Measurements from ENCODE around the gene DGUOK. TPM values are rescaled to one million over a fixed set of nuclear protein-coding genes. Genes with fewer than 3 reads are reported as not detected.

Gene DGUOK
- total RNA-seq, 2 experiments from 2014 or later: 96.4 to 103 TPM

DNA sequence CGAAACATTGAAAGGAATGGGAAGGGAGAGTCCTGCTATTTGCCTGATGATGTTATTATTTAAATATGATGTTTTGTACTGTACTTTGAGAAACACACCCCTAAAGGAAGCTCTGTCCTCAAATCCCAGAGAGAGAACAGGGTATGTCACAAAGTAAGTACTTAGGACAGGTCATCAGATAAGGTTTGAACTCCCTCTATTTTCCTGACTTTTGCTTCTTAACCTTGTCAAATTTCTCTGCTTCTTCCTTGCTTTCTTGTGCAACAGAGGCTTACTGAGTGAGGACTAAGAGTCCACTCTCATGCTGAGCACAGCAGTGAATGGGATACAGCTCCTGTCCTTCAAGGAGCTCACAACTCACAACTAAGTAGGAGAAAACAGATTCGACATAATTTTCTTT, 3.7 kb downstream of the DGUOK start:
- Mint-ChIP-seq H3K9me3 (no peaks in the 10 kb centered on the region), H3K36me3 (ENCODE audit: low read depth) (peaks cover 49% of the 10 kb centered on the region), H3K4me3 (no peak overlapping the region), H3K27me3 (no peaks in the 10 kb centered on the region), H3K4me1 (ENCODE audit: low read depth) (peaks cover 72% of the 10 kb centered on the region), H3K27ac (no peak overlapping the region)
- TF ChIP-seq, protein P1, sequence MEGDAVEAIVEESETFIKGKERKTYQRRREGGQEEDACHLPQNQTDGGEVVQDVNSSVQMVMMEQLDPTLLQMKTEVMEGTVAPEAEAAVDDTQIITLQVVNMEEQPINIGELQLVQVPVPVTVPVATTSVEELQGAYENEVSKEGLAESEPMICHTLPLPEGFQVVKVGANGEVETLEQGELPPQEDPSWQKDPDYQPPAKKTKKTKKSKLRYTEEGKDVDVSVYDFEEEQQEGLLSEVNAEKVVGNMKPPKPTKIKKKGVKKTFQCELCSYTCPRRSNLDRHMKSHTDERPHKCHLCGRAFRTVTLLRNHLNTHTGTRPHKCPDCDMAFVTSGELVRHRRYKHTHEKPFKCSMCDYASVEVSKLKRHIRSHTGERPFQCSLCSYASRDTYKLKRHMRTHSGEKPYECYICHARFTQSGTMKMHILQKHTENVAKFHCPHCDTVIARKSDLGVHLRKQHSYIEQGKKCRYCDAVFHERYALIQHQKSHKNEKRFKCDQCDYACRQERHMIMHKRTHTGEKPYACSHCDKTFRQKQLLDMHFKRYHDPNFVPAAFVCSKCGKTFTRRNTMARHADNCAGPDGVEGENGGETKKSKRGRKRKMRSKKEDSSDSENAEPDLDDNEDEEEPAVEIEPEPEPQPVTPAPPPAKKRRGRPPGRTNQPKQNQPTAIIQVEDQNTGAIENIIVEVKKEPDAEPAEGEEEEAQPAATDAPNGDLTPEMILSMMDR (IDR thresholded peaks at IDR 0.05): no peak
- ChIA-PET CTCF (interaction anchor here (1.2 to 3.0 kb wide), 4 partner anchors 34 to 71 kb away, joined by 3 to 9 read pairs (median 4); no protein-coding TSS in a partner anchor), POLR2A (interaction anchor here (1.2 to 1.3 kb wide), 3 partner anchors 54 to 65 kb away, joined by 3 to 5 read pairs (median 3); partner anchors contain the start of gene TET3)
- intact Hi-C loops (cut with micrococcal nuclease): no loop called here
- ATAC-seq (no peak), DNase-seq (no peak)

DNA sequence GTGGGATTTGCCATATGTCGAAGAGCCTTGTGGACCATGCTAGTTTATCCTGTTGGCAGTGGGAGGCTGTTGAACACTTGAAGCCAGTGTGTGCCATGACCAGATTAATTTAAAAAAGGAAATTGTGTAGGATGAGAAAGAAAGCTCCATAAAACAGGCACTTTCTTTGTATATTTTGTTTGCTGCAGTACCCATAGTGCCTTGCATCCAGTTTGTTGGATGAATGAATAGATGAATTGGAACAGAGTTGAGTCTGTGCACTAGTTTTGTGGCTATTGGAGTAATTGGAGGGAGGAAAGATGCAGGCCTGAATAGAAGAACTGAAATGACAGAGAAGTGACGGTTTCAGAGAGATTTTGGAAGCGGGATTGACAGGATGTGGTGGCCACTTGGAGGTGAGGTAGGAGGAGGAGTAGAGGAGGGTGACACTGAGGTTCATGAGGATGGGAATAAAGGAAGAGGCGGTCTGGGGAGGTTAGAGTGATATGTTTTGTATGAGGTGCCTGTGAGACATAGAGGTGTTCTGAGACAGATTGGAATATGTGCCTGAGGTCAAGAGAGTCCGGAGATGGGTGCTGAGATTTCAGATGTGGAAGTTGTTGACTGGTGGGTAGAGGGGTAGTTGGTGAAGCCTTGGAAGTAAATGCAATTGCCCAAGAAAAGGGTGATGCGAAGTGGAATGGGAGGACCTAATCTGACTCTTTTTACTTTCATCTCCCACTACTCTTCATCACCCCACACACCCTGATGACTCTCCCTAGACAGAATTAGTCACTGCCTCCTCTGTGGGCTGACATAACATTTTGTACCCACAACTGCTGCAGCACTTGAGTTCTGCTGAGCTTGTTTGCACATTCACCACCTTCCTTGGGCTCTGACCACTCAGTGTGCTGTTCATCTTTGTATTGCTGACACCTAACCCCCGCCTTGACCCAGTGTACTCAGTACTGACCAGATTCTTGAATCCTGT, 5.1 kb downstream of the DGUOK start:
- intact Hi-C loops (cut with micrococcal nuclease): no loop called here
- ChIA-PET CTCF (interaction anchor here (1.2 to 3.0 kb wide), 5 partner anchors 56 to 216 kb away, joined by 3 to 9 read pairs (median 6); partner anchors contain the start of gene BOLA3), POLR2A (interaction anchor here (0.6 to 1.5 kb wide), 3 partner anchors 17 to 177 kb away, joined by 3 to 4 read pairs (median 4); no protein-coding TSS in a partner anchor)
- H3K4me3 Mint-ChIP-seq: peak overlapping the region; percentile 46
- TF ChIP-seq, protein P1 (IDR thresholded peaks at IDR 0.05): no peak
- peak overlapping the region; percentile 89 for H3K27ac Mint-ChIP-seq
- ATAC-seq (peak; percentile 92), DNase-seq (peak; percentile 76)
- H3K9me3 Mint-ChIP-seq: no peaks in the 10 kb centered on the region
- peaks cover 76% of the 10 kb centered on the region for H3K4me1 Mint-ChIP-seq (ENCODE audit: low read depth)
- H3K36me3 Mint-ChIP-seq (ENCODE audit: low read depth): peaks cover 60% of the 10 kb centered on the region
- no peaks in the 10 kb centered on the region for H3K27me3 Mint-ChIP-seq

DNA sequence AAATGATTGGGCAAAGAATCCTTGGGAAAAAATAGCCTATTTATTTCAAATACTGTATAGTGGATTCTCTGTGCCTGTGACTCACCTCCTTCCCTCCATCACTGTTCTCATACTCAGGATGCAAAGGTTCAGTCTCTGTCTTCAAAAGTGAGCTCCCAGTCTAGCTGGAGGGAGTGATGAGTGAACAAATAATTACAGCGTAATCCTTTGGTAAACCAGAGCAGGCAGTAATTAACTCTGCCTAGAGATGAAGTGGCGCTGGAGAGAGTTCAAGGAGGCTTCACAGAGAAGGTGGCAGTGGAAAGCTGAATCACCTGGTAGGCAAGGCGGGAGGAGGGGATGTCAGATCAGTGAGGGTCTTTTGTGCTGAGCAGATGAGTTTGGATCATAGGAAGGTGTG, 6.5 kb downstream of the DGUOK start:
- intact Hi-C loops (cut with micrococcal nuclease): no loop called here
- H3K9me3 Mint-ChIP-seq: no peaks in the 10 kb centered on the region
- peak overlapping the region; percentile 89 for H3K27ac Mint-ChIP-seq
- TF ChIP-seq, protein P1 (IDR thresholded peaks at IDR 0.05): no peak
- peaks cover 85% of the 10 kb centered on the region for H3K4me1 Mint-ChIP-seq (ENCODE audit: low read depth)
- H3K36me3 Mint-ChIP-seq (ENCODE audit: low read depth): peaks cover 67% of the 10 kb centered on the region
- no peaks in the 10 kb centered on the region for H3K27me3 Mint-ChIP-seq
- DNase-seq: no peak
- no peak overlapping the region for H3K4me3 Mint-ChIP-seq
- peak; percentile 24 for ATAC-seq
- ChIA-PET CTCF (interaction anchor here (0.9 to 1.6 kb wide), 5 partner anchors 25 to 187 kb away, joined by 3 to 6 read pairs (median 4); no protein-coding TSS in a partner anchor), POLR2A (interaction anchor here (0.6 to 1.4 kb wide), 4 partner anchors 11 to 69 kb away, joined by 3 to 4 read pairs (median 4); no protein-coding TSS in a partner anchor)

DNA sequence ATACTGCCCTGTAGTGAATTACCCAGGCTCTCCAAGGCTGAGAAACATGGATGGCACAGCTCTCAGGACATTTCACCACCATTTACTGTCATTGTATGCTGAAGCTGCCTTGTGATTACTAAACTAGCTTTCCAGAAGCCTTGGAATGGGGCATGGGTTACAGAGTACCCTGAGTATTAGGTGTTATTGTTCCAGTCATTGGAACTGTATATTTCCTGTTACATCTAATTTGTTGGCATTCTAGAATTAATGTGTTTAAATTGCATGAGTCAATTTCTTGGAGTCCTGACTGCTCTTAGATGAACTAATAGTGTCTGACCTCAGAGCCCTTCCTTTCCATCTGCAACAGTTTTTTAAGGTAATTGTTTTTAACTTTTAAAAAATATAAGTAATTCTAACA, 9.0 kb downstream of the DGUOK start:
- intact Hi-C loops (cut with micrococcal nuclease): no loop called here
- peaks cover 86% of the 10 kb centered on the region for H3K4me1 Mint-ChIP-seq (ENCODE audit: low read depth)

More for the DNA sequence above, 9.0 kb downstream of the DGUOK start:
- H3K27ac Mint-ChIP-seq: no peak overlapping the region
- ChIA-PET POLR2A (interaction anchor here (1.0 kb wide), 1 partner anchor 29 kb away, joined by 3 read pairs; no protein-coding TSS in a partner anchor), CTCF (interaction anchor here (0.7 to 2.0 kb wide), 4 partner anchors 18 to 107 kb away, joined by 3 to 8 read pairs (median 4); partner anchors contain the start of gene STAMBP)
- TF ChIP-seq, protein P1 (IDR thresholded peaks at IDR 0.05): no peak
- H3K36me3 Mint-ChIP-seq (ENCODE audit: low read depth): peaks cover 72% of the 10 kb centered on the region
- no peak for ATAC-seq
- no peak overlapping the region for H3K4me3 Mint-ChIP-seq
- no peak for DNase-seq
- no peaks in the 10 kb centered on the region for H3K27me3 Mint-ChIP-seq
- no peaks in the 10 kb centered on the region for H3K9me3 Mint-ChIP-seq
